Upper lobe of left lung (tissue), 6 donors: ENCODE measurements around the gene GTPBP2. TPM values are rescaled to one million over a fixed set of nuclear protein-coding genes. Genes with fewer than 3 reads are reported as not detected.

Experiments used
- ATAC-seq, 2 donors: fragments of 200-7000 bp; cut with Tn5 transposase; one replicate each; pipeline ENCODE4 v1.9.1; 2022; ENCODE audit warnings: mild to moderate bottlenecking in 2 of 2, moderate library complexity in 2 of 2; ENCODE audit not compliant: low FRiP score in 2 of 2
- DNase-seq, 2 donors: peaks; one replicate each; pipeline ENCODE4 v3.0.0-alpha.2; 2019 to 2020
- H3K27ac ChIP-seq, 4 donors: fragments of 200-600 bp; sonication (generic); one replicate each; pipeline ENCODE4 v1.5.1; 2016 to 2019
- H3K27me3 ChIP-seq, 4 donors: fragments of 200-600 bp; sonication (generic); one replicate each; pipeline ENCODE4 v1.5.1; 2017 to 2019
- H3K36me3 ChIP-seq, 4 donors: fragments of 200-600 bp; sonication (generic); one replicate each; pipeline ENCODE4 v1.5.1; 2016 to 2019
- H3K4me1 ChIP-seq, 4 donors: fragments of 200-600 bp; sonication (generic); one replicate each; pipeline ENCODE4 v1.5.1; 2018 to 2019
- H3K4me3 ChIP-seq, 4 donors: fragments of 200-600 bp; sonication (generic); one replicate each; pipeline ENCODE4 v1.5.1; 2017 to 2019; ENCODE audit warnings: mild to moderate bottlenecking in 2 of 4, moderate library complexity in 1 of 4
- H3K9me3 ChIP-seq, 4 donors: fragments of 200-600 bp; sonication (generic); one replicate each; pipeline ENCODE4 v1.5.1; 2018 to 2019
- EP300 ChIP-seq, 4 donors: sonication (generic); formaldehyde crosslinking; IDR thresholded peaks; one replicate each; pipeline ENCODE4 v1.5.1; 2017; ENCODE audit warnings: antibody characterized with exemption in 4 of 4, control low read depth in 2 of 4
- POLR2A ChIP-seq, 4 donors: fragments of 450-650 bp; IDR thresholded peaks; one replicate each; pipeline ENCODE4 v1.5.1; 2016 to 2017; ENCODE audit warnings: antibody characterized with exemption in 4 of 4, mild to moderate bottlenecking in 2 of 4
- POLR2AphosphoS5 ChIP-seq, 2 donors: sonication (generic); formaldehyde crosslinking; IDR thresholded peaks; one replicate each; pipeline ENCODE4 v1.5.1; 2017; ENCODE audit warnings: antibody characterized with exemption in 2 of 2
- WGBS, 2 donors: methylation state at CpG; one replicate each; pipeline ENCODE4 v1.1.5; 2017 to 2018; 5-methylcytosine and 5-hydroxymethylcytosine counted together
- total RNA-seq, 6 donors: library from RNA; depleted of rRNA in 4 of 6; stranded (reverse); fragments of >200 nt in 4 of 6; gene quantifications; one replicate each; pipeline versions ENCODE4 v1.1.0 to v1.2.1, GENCODE V29; 2016 to 2021
- TF ChIP-seq, protein P1 (sequence below), 6 experiments: fragments of 450-650 bp in 4 of 6; fragments of 200-600 bp in 2 of 6; sonication (generic) in 2 of 6; IDR thresholded peaks; one replicate each; pipeline ENCODE4 v1.5.1; 2016 to 2019; ENCODE audit warnings: antibody characterized with exemption in 6 of 6
- donor health status: DM: no; HTN: no; CAD: no; lungs with moderate emphysema.
- donor health status: DM: no; HTN: yes; CAD: no; lungs with severe emphysema.

GTPBP2 gene
- total RNA-seq, 6 donors from 2014 or later: 41.3 to 128 (median 78.1) TPM

DNA sequence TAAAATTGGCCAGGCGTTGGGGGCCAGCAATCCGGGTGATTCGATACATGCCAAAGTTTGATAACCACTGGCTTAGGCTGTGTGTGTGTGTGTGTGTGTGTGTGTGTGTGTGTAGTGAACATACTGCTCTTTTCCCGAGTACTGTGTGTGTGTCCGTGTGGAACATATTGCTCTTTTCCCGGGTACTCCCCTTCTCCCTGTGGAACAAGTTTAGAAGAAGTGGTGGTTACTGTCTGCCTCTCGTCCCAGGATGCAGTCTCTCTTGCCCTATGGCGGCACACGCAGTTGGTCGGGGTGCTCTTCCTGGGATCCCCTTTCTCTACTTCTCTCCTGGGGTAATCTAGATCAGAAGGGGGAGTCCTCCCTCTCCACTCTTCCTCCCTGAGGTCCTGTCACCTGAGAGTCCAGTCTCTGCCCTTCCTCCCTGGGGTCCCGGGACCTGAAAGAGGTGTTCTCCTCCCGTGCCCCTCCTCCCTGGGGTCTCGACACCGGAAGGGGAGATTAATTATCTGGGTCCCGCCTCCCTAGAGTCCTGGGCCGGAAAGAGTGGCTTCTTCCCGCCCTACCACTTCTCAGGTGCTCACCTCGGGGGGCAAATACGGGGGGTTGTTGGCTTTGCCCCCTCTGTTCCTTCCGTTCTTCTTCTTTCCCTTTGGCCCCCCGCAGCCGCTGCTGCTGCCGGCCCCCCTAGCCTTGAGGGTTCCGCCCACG, 516 bp downstream of the GTPBP2 start:
- no peaks in the 10 kb centered on the region for H3K27me3 ChIP-seq
- peak overlapping the region; percentile 94 to 97 (median 95) for H3K27ac ChIP-seq
- H3K36me3 ChIP-seq: peaks cover 15 to 27% (median 27%) of the 10 kb centered on the region in 4 donors
- peak in 1 of 2 donors; percentile 0 for ATAC-seq
- TF ChIP-seq POLR2AphosphoS5 (IDR thresholded peaks at IDR 0.05) (peak in 1 of 2 donors; percentile 24), POLR2A (IDR thresholded peaks at IDR 0.05) (peak in 1 of 4 donors; percentile 1), EP300 (IDR thresholded peaks at IDR 0.05) (no peak)
- TF ChIP-seq, protein P1, sequence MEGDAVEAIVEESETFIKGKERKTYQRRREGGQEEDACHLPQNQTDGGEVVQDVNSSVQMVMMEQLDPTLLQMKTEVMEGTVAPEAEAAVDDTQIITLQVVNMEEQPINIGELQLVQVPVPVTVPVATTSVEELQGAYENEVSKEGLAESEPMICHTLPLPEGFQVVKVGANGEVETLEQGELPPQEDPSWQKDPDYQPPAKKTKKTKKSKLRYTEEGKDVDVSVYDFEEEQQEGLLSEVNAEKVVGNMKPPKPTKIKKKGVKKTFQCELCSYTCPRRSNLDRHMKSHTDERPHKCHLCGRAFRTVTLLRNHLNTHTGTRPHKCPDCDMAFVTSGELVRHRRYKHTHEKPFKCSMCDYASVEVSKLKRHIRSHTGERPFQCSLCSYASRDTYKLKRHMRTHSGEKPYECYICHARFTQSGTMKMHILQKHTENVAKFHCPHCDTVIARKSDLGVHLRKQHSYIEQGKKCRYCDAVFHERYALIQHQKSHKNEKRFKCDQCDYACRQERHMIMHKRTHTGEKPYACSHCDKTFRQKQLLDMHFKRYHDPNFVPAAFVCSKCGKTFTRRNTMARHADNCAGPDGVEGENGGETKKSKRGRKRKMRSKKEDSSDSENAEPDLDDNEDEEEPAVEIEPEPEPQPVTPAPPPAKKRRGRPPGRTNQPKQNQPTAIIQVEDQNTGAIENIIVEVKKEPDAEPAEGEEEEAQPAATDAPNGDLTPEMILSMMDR (IDR thresholded peaks at IDR 0.05): no peak
- no peaks in the 10 kb centered on the region for H3K9me3 ChIP-seq
- DNase-seq: peak in 1 of 2 donors; percentile 61
- 1 to 3% methylated on average over 22 to 24 of the region's 25 CpGs for WGBS, 2 donors
- H3K4me3 ChIP-seq: peak overlapping the region; percentile 60 to 97 (median 88)
- H3K4me1 ChIP-seq: peaks cover 23 to 35% (median 29%) of the 10 kb centered on the region in 4 donors

DNA sequence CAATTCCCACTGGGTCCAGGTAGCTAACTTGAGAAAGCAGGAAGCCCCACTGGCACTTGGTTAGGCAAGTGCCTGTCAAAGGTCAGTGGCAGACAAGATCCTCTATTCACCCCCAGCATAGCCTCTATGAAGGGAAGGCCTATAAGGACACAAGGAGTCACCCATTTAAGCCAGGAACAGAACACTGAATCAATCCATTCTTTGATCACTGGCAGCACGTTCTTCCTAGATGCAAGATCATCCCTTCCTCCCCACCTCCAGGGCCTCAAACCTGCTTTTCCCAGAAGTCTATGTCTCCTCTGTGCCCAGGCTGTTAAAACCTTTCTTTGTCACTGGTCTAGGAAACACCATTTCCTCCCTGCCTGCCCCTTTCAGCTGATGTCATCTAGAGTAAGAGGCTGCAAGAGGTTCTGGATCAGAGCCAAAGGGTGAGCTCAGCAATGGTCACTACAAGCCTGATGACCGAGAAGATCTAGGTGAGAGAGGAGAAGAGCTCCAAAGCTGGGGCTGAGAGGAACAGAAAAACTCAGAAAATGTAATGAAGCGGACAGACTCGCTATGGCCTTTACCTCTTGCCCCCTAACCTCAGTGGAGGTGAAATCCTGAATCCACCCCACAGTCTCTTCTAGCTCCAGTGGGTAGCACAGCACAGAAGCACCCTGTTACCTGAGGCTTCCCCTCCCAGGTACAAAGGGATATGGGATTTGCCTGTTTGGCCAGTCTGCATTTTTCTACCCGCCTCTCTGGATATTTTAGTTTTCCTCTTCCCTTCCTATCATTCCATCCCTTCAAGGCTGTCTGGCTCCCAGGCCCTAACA, 1.8 kb downstream of the GTPBP2 start:
- WGBS, 2 donors: 49 to 56% methylated on average over 5 of the region's 5 CpGs
- Histone ChIP-seq H3K4me3 (peak overlapping the region in 1 of 4 donors; percentile 81), H3K4me1 (peaks cover 23 to 35% (median 29%) of the 10 kb centered on the region in 4 donors), H3K27ac (peak overlapping the region; percentile 94 to 97 (median 95)), H3K9me3 (no peaks in the 10 kb centered on the region), H3K27me3 (no peaks in the 10 kb centered on the region), H3K36me3 (peaks cover 20 to 41% (median 38%) of the 10 kb centered on the region in 4 donors)
- peak in 1 of 2 donors; percentile 28 for ATAC-seq
- peak in 1 of 2 donors; percentile 92 for DNase-seq
- peak; percentile 41 to 64 for TF ChIP-seq POLR2AphosphoS5 (IDR thresholded peaks at IDR 0.05)
- no peak for TF ChIP-seq POLR2A (IDR thresholded peaks at IDR 0.05)
- TF ChIP-seq, protein P1 (IDR thresholded peaks at IDR 0.05): no peak
- TF ChIP-seq EP300 (IDR thresholded peaks at IDR 0.05): peak in 1 of 4 donors; percentile 47

DNA sequence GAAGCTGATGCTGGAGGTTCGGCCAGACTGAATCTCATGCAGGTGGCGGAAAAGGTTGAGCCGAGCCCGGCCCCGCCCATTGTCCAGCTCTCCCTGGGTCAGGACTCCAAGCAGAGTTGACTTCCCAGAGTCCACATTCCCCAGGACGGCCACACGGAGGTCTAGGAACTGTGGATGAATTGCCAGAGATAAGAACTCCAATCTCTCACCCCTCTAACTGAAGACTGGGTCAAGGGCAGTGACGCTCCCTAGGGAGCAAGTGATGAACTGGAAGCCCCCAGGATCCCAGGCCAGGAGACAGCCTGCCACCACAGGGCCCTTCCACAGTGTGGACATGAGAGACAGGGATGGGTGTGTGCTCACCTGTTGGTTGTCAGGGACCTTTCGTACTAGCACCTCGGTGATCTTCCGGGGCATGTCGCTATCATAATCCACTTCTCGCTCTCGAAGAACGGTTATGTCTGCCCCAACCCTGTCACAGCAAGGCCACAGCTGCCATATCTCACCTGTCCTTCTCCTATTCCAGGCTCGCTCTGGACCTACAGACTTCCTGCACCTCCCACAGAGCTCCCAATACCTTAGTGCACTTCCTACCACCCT, 3.6 kb downstream of the GTPBP2 start:
- DNase-seq (no peak), ATAC-seq (no peak)
- TF ChIP-seq POLR2AphosphoS5 (IDR thresholded peaks at IDR 0.05) (no peak), POLR2A (IDR thresholded peaks at IDR 0.05) (no peak), EP300 (IDR thresholded peaks at IDR 0.05) (no peak)
- TF ChIP-seq, protein P1 (IDR thresholded peaks at IDR 0.05): no peak
- H3K27ac ChIP-seq: no peak overlapping the region
- 96% methylated on average over 14 to 16 of the region's 16 CpGs for WGBS, 2 donors
- no peaks in the 10 kb centered on the region for H3K9me3 ChIP-seq
- H3K27me3 ChIP-seq: no peaks in the 10 kb centered on the region
- no peak overlapping the region for H3K4me3 ChIP-seq
- H3K4me1 ChIP-seq: peaks cover 22 to 34% (median 26%) of the 10 kb centered on the region in 4 donors
- H3K36me3 ChIP-seq: peaks cover 27 to 58% (median 56%) of the 10 kb centered on the region in 4 donors

DNA sequence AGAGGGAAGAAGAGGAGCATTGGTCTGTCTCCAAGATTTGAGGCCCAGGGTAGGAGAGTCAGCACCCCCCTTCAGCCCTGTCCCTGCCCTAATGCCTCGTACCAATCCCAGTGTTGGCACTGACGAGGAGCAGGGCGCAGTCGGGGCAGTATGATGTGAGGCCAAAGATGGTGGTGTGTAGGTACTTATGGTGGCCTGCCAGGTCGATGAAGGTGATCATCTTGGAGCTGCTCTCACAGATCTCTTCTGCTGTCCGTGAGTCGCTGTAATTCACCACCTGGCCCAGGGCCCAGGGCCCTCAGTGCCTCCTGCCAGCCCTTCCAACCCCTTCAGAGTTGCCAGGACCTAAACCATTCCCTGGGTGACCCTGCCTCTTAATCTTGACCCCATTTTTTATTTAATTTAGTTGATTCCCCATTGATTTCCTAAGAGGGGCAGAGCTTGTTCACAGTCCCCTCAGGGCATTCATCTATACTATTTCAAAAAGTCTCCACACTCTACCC, 4.2 kb downstream of the GTPBP2 start:
- no peaks in the 10 kb centered on the region for H3K9me3 ChIP-seq
- H3K36me3 ChIP-seq: peaks cover 27 to 64% (median 59%) of the 10 kb centered on the region in 4 donors
- WGBS, 2 donors: 91 to 94% methylated on average over 7 of the region's 7 CpGs
- ATAC-seq: no peak
- H3K27ac ChIP-seq: no peak overlapping the region
- H3K4me1 ChIP-seq: peaks cover 18 to 29% (median 21%) of the 10 kb centered on the region in 4 donors
- no peak overlapping the region for H3K4me3 ChIP-seq
- TF ChIP-seq, protein P1 (IDR thresholded peaks at IDR 0.05): no peak
- TF ChIP-seq EP300 (IDR thresholded peaks at IDR 0.05): no peak
- DNase-seq: no peak
- H3K27me3 ChIP-seq: no peaks in the 10 kb centered on the region
